ENCODE results near the gene ZC3H6. TPM values are rescaled to one million over a fixed set of nuclear protein-coding genes. Genes with fewer than 3 reads are reported as not detected.

ZC3H6 gene
- total and polyA plus RNA-seq, 2 of the 13 experiments (the other 11 are each of a cell fraction or from before 2014, with no cell fraction given): 0.71 to 0.93 TPM

DNA sequence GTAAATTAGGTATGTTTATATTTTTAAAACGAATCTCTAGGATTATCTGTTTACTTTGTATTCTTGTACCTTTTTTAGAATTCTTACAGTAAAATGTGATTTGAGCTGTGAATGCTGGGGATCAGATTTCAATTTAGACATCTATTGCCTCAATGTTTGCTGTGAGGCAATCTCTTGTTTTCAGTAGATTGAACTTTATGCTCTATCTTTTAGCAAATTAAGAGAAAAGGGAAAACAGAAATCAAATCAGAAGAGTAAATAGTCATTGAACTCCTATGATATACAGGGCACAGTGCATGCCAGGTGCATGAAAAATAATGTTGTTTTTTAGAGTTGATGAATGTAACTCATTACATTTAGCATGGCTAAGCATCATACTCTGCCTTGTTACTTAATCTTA is 39.5 kb downstream of the ZC3H6 start:
- Histone ChIP-seq H2AFZ (ENCODE audit: low read length) (no peak overlapping the region), H3K9me3 (ENCODE audit: low read length) (no peaks in the 10 kb centered on the region), H3K36me3 (replicated peaks in 1 of 2; ENCODE audit: control insufficient read depth in 1 of 2, insufficient read depth in 2 of 2, low read length in 2 of 2) (no peaks in the 10 kb centered on the region), H3K27ac (ENCODE audit: extremely low read length, insufficient read depth, low read length) (peak overlapping the region; percentile 82), H3K9ac (ENCODE audit: insufficient read depth, low read depth, low read length) (no peak overlapping the region), H3K4me2 (ENCODE audit: low read depth, low read length) (peak overlapping the region; percentile 42), H4K20me1 (ENCODE audit: insufficient read depth, low read length) (no peaks in the 10 kb centered on the region), H3K27me3 (ENCODE audit: control insufficient read depth in 1 of 2, insufficient read depth in 2 of 2, low read length in 2 of 2) (no peaks in the 10 kb centered on the region), H3K79me2 (ENCODE audit: insufficient read depth, low read length) (no peaks in the 10 kb centered on the region), H3K4me1 (ENCODE audit: insufficient read depth, low read length) (peaks cover 78% of the 10 kb centered on the region), H3K4me3 (replicated peaks in 1 of 3; ENCODE audit: insufficient read depth in 1 of 3, low read depth in 2 of 3, low read length in 3 of 3) (no peak overlapping the region; a peak in 1 of 6 replicates)
- DNase-seq (ENCODE audit: low spot score) (peak; percentile 89), ATAC-seq (peak; percentile 82), FAIRE-seq (peak; percentile 49)
- POLR2A ChIA-PET: no interaction called here
- no TSS peak for BruUV-seq (replicated peaks)
- intact Hi-C loops (cut with micrococcal nuclease; ENCODE audit: unreplicated experiment): no loop called here
- in situ Hi-C loops (cut with HindIII; ENCODE audit: extremely low pct_ligation_motif_present, low pct_unique_long_range_greater_than_20kb): no loop called here
- CTCF ChIA-PET (ENCODE audit: low intra/inter-chr PET ratio, low total read pairs): no interaction called here
- 2% methylated on average over 1 of the region's 1 CpG for WGBS (ENCODE audit: low lambda C conversion rate)
- TF ChIP-seq PPARG (CRISPR knock-in tag; conservative IDR thresholded peaks at IDR 0.05) (peak; percentile 96), NCOA2 (CRISPR knock-in tag; IDR thresholded peaks at IDR 0.05) (peak; percentile 96), KDM5A (IDR thresholded peaks at IDR 0.05; ENCODE audit: borderline replicate concordance, low read length) (peak; percentile 11; the same call in 1 of the 2 replicates), EZH2 (conservative IDR thresholded peaks at IDR 0.05; ENCODE audit: low read depth, low read length) (no peak), SOX6 (IDR thresholded peaks at IDR 0.05) (no peak), SOX6 (CRISPR knock-in tag; IDR thresholded peaks at IDR 0.05) (peak; percentile 92), BCLAF1 (IDR thresholded peaks at IDR 0.05) (no peak), REPIN1 (CRISPR knock-in tag; IDR thresholded peaks at IDR 0.05; ENCODE audit: borderline replicate concordance, low read depth) (no peak; the same call in 1 of the 2 replicates), GATA4 (IDR thresholded peaks at IDR 0.05; ENCODE audit: borderline replicate concordance, low read depth) (peak; percentile 84; the same call in 1 of the 2 replicates), ETV6 (CRISPR knock-in tag; conservative IDR thresholded peaks at IDR 0.05) (no peak), GFI1 (CRISPR knock-in tag; IDR thresholded peaks at IDR 0.05; ENCODE audit: borderline replicate concordance) (peak; percentile 98), SAP130 (CRISPR knock-in tag; IDR thresholded peaks at IDR 0.05; ENCODE audit: low read depth) (peak; percentile 85), PRPF4 (IDR thresholded peaks at IDR 0.05; ENCODE audit: low read depth, low read length, poor library complexity, severe bottlenecking) (no peak), LCORL (IDR thresholded peaks at IDR 0.05) (0 out of 2 replicates have a peak, but pooled peaks have one; percentile 33), LCORL (CRISPR knock-in tag; IDR thresholded peaks at IDR 0.05) (peak; percentile 58; the same call in 1 of the 2 replicates), JUND (CRISPR knock-in tag; IDR thresholded peaks at IDR 0.05) (no peak), TGIF2 (CRISPR knock-in tag; IDR thresholded peaks at IDR 0.05) (0 out of 2 replicates have a peak, but pooled peaks have one; percentile 30), ZNF30 (CRISPR knock-in tag; IDR thresholded peaks at IDR 0.05) (no peak), CREB1 (IDR thresholded peaks at IDR 0.05) (no peak), CREB1 (CRISPR knock-in tag; IDR thresholded peaks at IDR 0.05) (peak; percentile 84)
- TF ChIP-seq, protein P1, sequence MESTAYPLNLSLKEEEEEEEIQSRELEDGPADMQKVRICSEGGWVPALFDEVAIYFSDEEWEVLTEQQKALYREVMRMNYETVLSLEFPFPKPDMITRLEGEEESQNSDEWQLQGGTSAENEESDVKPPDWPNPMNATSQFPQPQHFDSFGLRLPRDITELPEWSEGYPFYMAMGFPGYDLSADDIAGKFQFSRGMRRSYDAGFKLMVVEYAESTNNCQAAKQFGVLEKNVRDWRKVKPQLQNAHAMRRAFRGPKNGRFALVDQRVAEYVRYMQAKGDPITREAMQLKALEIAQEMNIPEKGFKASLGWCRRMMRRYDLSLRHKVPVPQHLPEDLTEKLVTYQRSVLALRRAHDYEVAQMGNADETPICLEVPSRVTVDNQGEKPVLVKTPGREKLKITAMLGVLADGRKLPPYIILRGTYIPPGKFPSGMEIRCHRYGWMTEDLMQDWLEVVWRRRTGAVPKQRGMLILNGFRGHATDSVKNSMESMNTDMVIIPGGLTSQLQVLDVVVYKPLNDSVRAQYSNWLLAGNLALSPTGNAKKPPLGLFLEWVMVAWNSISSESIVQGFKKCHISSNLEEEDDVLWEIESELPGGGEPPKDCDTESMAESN (CRISPR knock-in tag; conservative IDR thresholded peaks at IDR 0.05): 0 out of 2 replicates have a peak, but pooled peaks have one; percentile 39
- TF ChIP-seq, protein P2, sequence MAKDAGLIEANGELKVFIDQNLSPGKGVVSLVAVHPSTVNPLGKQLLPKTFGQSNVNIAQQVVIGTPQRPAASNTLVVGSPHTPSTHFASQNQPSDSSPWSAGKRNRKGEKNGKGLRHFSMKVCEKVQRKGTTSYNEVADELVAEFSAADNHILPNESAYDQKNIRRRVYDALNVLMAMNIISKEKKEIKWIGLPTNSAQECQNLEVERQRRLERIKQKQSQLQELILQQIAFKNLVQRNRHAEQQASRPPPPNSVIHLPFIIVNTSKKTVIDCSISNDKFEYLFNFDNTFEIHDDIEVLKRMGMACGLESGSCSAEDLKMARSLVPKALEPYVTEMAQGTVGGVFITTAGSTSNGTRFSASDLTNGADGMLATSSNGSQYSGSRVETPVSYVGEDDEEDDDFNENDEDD (CRISPR knock-in tag; IDR thresholded peaks at IDR 0.05; ENCODE audit: borderline replicate concordance): no peak
